VCaP (cell line): ENCODE data around the gene TCF12.
A peak's percentile ranks its signal among the peaks of the same experiment; 100 is the strongest.

ENCODE experiments used
- H3K27ac ChIP-seq: fragments of 450-650 bp; 2 replicates; pipeline ENCODE4 v1.5.1; 2017
- TF ChIP-seq, protein P1 (sequence below): fragments of 450-650 bp; conservative IDR thresholded peaks from 2 replicates; pipeline ENCODE4 v1.5.1; 2017; ENCODE audit warnings: mild to moderate bottlenecking, moderate library complexity

The TCF12 gene

DNA sequence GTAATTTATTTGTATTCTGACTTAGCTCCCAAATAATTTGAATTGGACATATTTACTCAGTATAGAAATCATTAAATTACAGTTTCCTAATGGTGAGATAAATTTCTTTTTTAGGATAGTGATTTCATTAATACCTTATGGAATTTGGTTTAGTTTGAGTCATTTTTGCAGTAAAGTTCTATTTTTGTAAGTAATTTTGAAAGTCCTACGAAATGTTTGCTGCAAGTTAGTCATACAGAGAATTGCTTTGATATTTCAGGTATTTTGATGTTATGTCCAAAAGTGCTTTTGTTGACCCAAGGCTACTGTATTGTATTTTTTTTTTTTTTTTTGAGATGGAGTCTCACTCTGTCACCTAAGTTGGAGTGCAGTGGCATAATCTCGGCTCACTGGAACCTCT, 41.7 kb downstream of the TCF12 start:
- TF ChIP-seq, protein P1, sequence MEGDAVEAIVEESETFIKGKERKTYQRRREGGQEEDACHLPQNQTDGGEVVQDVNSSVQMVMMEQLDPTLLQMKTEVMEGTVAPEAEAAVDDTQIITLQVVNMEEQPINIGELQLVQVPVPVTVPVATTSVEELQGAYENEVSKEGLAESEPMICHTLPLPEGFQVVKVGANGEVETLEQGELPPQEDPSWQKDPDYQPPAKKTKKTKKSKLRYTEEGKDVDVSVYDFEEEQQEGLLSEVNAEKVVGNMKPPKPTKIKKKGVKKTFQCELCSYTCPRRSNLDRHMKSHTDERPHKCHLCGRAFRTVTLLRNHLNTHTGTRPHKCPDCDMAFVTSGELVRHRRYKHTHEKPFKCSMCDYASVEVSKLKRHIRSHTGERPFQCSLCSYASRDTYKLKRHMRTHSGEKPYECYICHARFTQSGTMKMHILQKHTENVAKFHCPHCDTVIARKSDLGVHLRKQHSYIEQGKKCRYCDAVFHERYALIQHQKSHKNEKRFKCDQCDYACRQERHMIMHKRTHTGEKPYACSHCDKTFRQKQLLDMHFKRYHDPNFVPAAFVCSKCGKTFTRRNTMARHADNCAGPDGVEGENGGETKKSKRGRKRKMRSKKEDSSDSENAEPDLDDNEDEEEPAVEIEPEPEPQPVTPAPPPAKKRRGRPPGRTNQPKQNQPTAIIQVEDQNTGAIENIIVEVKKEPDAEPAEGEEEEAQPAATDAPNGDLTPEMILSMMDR: no peak
- H3K27ac ChIP-seq: no peak overlapping the region

DNA sequence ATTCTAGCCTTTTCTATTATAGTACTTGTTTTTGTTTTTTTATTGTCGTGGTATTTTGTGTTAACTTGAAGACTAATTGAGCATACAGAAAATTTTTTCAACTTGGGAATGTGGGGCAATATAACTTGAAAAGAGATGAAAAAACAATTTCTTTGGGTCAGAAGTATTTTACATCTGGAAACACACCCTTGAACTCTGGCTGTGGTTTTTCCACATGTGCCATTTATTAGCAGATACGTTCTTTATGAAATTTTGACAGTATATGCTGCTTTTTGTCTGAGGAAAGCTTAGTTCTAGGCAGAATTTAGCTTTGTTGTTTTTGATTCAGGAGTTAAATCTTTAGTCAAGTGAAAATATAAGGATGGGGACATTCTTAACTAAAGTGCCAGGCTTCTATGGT, 44.7 kb downstream of the TCF12 start:
- TF ChIP-seq, protein P1: no peak
- H3K27ac ChIP-seq: 0 out of 2 replicates have a peak overlapping the region, but pooled peaks have one; percentile 25

DNA sequence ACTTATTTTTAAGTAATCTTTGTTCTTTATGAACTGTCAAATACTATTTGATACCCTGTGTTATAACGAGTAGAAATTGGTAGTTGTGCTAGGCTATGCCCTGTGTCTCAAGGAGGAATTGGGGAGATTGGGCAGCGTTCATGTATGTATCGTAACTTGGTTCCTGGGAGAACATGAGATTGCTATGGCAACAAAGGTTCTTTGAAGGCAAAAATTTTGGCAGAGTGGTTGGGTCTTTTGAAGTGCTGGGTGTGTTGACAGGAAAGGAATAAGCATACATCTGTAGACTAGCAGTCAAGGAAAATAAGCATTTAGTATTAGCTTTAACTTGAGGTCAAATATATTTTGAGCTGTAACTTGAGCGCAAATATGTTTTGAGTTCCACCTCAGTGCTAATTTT, 45.3 kb downstream of the TCF12 start:
- H3K27ac ChIP-seq: peak overlapping the region; percentile 25; the same call in 1 of the 2 replicates
- TF ChIP-seq, protein P1: no peak

DNA sequence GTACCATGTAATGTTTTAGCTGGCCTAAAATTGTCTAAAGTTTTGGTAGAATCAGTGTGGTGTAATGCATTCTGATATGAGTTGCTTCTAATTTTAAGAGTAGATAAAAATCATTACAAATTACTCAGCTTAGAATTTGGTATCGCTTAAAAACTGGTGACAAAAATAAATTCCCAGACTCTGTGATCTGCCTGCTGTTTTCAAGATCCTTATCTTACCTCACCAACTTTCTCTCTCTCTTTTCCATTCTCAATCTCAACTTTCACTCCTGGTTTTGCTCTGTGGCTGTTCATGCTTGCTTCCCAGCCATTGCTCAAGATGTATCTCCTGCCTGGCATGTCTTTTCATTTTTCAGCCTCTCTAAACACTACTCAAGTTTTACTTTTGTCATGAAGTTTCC, 45.7 kb downstream of the TCF12 start:
- TF ChIP-seq, protein P1: no peak

DNA sequence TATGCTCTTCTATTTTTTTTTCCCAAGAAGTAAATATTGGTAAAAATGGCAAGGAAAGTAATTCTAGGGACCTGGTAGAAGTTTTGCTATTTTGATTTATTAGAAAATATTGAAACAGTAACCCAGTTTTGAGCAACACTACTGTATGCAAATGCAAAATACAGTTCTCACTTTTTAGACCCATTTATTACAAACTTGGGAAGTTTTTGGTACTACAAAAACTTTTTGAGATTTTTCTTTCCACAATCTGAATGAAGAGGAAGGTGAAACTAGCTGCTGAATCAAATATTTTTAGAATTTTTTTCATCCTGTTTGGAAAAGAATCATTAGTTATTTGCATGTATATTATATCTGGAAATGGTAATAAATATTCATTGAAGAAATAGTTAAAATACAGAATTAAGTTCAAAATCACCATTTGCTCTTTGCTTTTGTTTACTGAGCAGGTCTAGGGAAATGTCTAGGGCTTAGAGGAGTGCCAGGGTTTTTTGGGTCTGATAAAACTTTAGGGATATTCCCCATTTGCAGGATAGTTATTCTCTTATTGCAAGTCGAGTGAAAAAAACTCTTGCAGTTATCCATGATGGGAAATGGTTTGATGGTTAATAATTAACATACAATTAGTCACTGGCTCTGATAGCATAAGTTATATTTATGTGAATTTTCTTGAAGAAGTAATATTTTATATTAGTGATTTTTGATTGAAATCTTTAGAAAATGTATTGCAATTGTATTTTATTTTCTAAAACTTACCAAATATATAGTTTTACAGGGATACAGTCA, 47.0 kb downstream of the TCF12 start:
- no peak overlapping the region for H3K27ac ChIP-seq
- TF ChIP-seq, protein P1: no peak

More for the DNA sequence above, 45.7 kb downstream of the TCF12 start:
- H3K27ac ChIP-seq: peak overlapping the region; percentile 25; the same call in 1 of the 2 replicates

DNA sequence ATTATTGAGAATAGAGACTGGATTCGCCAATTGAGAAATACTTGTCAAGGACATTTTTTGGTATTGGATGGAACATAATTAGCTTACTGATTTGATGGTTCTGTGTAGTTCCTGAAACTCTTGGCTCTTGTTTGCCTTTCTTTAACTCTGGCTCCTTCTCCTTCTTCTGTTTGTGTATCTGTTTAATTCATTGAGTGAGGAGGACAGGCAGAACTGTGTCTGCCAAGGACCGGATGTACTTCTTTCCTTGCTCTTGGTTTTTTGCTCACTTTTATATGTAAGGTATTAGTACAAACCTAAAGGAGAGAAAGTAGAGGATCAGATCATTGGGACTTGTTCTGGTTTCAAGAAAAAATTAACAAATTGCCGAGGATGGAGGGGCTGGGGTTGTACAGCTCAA, 48.9 kb downstream of the TCF12 start:
- peak overlapping the region; percentile 90 for H3K27ac ChIP-seq
- TF ChIP-seq, protein P1: no peak

DNA sequence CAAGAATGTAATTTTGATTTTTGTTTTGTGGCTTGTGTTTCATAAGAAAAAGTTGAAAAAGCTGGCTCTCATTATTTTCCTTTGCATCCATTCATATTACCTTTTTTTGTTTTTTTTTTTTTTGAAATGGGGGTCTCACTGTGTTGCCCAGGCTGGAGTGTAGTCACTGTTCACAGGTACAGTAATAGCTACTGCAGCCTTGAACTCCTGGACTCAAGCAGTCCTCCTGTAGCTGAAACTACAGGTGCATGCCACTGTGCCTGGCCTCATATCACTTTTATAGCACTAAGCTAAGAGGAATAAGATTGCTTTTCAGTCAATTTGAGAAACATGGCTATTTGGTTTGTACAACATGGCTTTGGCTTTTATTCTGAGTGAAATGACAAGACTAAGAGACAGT, 49.8 kb downstream of the TCF12 start:
- TF ChIP-seq, protein P1: no peak
- peak overlapping the region; percentile 90 for H3K27ac ChIP-seq
